Prostate gland (tissue), 2 donors: ENCODE results near the gene TAOK1.

ENCODE experiments used
- CTCF ChIP-seq, 4 experiments: fragments of 200-600 bp in 2 of 4; fragments of 450-650 bp in 2 of 4; sonication (generic) in 2 of 4; IDR thresholded peaks; 1 replicate in 3 of 4; 2 replicates in 1 of 4; pipeline ENCODE4 v1.5.1; 2016 to 2019; ENCODE audit warnings: antibody characterized with exemption in 4 of 4, mild to moderate bottlenecking in 2 of 4, moderate library complexity in 2 of 4
- POLR2AphosphoS5 ChIP-seq: sonication (generic); formaldehyde crosslinking; IDR thresholded peaks from one replicate; pipeline ENCODE4 v1.6.1; 2017; ENCODE audit warnings: antibody characterized with exemption

DNA sequence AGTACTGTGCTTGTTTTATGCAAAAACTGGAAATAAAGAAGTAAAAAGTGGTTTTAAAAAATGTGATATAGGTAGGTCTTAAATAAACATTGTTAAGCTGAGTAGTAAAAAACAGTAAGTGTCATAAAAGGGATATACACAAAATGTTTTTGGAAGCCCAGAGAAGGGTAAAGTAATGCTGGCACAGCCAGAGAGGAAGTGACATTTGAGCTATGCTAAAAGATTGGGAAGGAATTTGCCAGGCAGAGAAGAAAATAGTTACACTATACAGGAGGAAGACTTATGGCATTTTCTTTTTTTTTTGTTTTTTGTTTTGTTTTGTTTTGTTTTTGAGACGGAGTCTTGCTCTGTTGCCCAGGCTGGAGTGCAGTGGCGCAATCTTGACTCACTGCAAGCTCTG is 40.8 kb upstream of the TAOK1 start:
- no peak for TF ChIP-seq CTCF (IDR thresholded peaks at IDR 0.05)
- TF ChIP-seq POLR2AphosphoS5 = no peak
